ENCODE results near the gene ODR4.

- no peak for TF ChIP-seq CTCF (IDR thresholded peaks at IDR 0.05)
- no peak for TF ChIP-seq POLR2A (IDR thresholded peaks at IDR 0.05)
- TF ChIP-seq POLR2AphosphoS5 (IDR thresholded peaks at IDR 0.05; ENCODE audit: insufficient read depth in 1 of 2, low read depth in 1 of 2) = no peak
Observed at GRCh38 chr1:186403632-186404031, 28.0 kb downstream of the ODR4 start.

Measured in vagina (tissue), 2 donors.